Calu3 (cell line): ENCODE measurements around the gene ZNF619. TPM values are rescaled to one million over a fixed set of nuclear protein-coding genes. Genes with fewer than 3 reads are reported as not detected.
A peak's percentile ranks its signal among the peaks of the same experiment; 100 is the strongest.

ENCODE experiments used
- BruUV-seq: library from RNA; stranded (reverse); fragments of 400-500 nt; replicated peaks from 2 replicates; lab custom pipeline; 2021; lab: Mats Ljungman, UMichigan
- CTCF ChIA-PET: fragments of 300-600 bp; sonication (Branson Sonifier 250); formaldehyde crosslinking; loops from one replicate; lab custom pipeline; 2022; ENCODE audit warnings: antibody characterized with exemption; lab: Charles Lee
- DNase-seq: peaks from one replicate; pipeline ENCODE4 v3.0.0; 2022
- H3K27ac Mint-ChIP-seq: one replicate; pipeline ENCODE4 v1.8.0; 2022; ENCODE audit warnings: mixed read lengths; ENCODE audit not compliant: unreplicated experiment
- H3K27me3 Mint-ChIP-seq: one replicate; pipeline ENCODE4 v1.8.0; 2022; ENCODE audit warnings: mixed read lengths; ENCODE audit not compliant: unreplicated experiment
- H3K36me3 Mint-ChIP-seq: one replicate; pipeline ENCODE4 v1.8.0; 2022; ENCODE audit warnings: mild to moderate bottlenecking, moderate library complexity, mixed read lengths; ENCODE audit not compliant: insufficient read depth, unreplicated experiment
- H3K4me1 Mint-ChIP-seq: one replicate; pipeline ENCODE4 v1.8.0; 2022; ENCODE audit warnings: mild to moderate bottlenecking, low read depth, mixed read lengths; ENCODE audit not compliant: unreplicated experiment
- H3K4me3 Mint-ChIP-seq: one replicate; pipeline ENCODE4 v1.8.0; 2022; ENCODE audit warnings: mild to moderate bottlenecking, low read depth, moderate library complexity, mixed read lengths; ENCODE audit not compliant: unreplicated experiment
- H3K9me3 Mint-ChIP-seq: one replicate; pipeline ENCODE4 v1.8.0; 2022; ENCODE audit warnings: low read depth, mixed read lengths; ENCODE audit not compliant: unreplicated experiment
- intact Hi-C: fragments of 100-400 bp; cut with micrococcal nuclease; formaldehyde crosslinking; loops from one replicate; pipeline ENCODE4 v1.10.0; 2022; ENCODE audit not compliant: unreplicated experiment
- total RNA-seq: library from RNA; stranded (reverse); gene quantifications from 2 replicates; pipeline ENCODE4 v1.2.3, GENCODE V29; 2022
- TF ChIP-seq, protein P1 (sequence below): fragments of 200-600 bp; IDR thresholded peaks from one replicate; pipeline ENCODE4 v1.8.0; 2022; ENCODE audit warnings: antibody characterized with exemption; ENCODE audit not compliant: unreplicated experiment

Gene ZNF619
- total RNA-seq, 1 experiment from 2014 or later: 8.4 TPM

DNA sequence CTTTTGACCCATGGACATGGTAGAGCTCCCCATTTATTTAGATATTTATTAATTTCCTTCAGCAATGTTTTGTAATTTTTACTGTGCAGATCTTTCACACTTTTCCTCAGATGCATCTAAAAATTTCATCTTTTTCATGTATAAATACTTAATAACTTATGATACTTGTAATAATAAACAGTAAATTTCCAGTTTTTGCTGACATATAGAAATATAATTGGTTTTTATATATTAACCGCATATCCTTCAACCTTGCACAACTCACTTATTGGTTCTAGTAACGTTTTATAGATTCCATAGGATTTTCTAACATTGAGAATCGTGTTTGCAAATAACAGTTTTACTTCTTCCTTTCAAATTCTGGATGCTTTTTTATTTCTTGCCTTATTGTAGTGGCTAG is 44.3 kb downstream of the ZNF619 start:
- CTCF ChIA-PET: no interaction called here
- H3K36me3 Mint-ChIP-seq: peaks cover 24% of the 10 kb centered on the region
- TF ChIP-seq, protein P1, sequence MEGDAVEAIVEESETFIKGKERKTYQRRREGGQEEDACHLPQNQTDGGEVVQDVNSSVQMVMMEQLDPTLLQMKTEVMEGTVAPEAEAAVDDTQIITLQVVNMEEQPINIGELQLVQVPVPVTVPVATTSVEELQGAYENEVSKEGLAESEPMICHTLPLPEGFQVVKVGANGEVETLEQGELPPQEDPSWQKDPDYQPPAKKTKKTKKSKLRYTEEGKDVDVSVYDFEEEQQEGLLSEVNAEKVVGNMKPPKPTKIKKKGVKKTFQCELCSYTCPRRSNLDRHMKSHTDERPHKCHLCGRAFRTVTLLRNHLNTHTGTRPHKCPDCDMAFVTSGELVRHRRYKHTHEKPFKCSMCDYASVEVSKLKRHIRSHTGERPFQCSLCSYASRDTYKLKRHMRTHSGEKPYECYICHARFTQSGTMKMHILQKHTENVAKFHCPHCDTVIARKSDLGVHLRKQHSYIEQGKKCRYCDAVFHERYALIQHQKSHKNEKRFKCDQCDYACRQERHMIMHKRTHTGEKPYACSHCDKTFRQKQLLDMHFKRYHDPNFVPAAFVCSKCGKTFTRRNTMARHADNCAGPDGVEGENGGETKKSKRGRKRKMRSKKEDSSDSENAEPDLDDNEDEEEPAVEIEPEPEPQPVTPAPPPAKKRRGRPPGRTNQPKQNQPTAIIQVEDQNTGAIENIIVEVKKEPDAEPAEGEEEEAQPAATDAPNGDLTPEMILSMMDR: no peak
- intact Hi-C loops: no loop called here
- no peak overlapping the region for H3K4me3 Mint-ChIP-seq
- no peak for DNase-seq
- H3K27me3 Mint-ChIP-seq: no peaks in the 10 kb centered on the region
- no TSS peak for BruUV-seq
- no peak overlapping the region for H3K27ac Mint-ChIP-seq
- no peaks in the 10 kb centered on the region for H3K9me3 Mint-ChIP-seq
- peaks cover 9% of the 10 kb centered on the region for H3K4me1 Mint-ChIP-seq

- CTCF ChIA-PET: no interaction called here
- BruUV-seq: no TSS peak
- intact Hi-C loops: loop anchor here (2.0 kb wide), 2 partner anchors 17 to 47 kb away; partner anchors contain the start of genes ZNF619 and ZNF620
- H3K9me3 Mint-ChIP-seq: no peaks in the 10 kb centered on the region
- no peak for DNase-seq
- peak overlapping the region; percentile 97 for H3K27ac Mint-ChIP-seq
- peaks cover 31% of the 10 kb centered on the region for H3K36me3 Mint-ChIP-seq
- H3K4me1 Mint-ChIP-seq: peaks cover 12% of the 10 kb centered on the region
- peak overlapping the region; percentile 97 for H3K4me3 Mint-ChIP-seq
- TF ChIP-seq, protein P1: no peak
- no peaks in the 10 kb centered on the region for H3K27me3 Mint-ChIP-seq
Observed at GRCh38 chr3:40523781-40524180, 46.9 kb downstream of the ZNF619 start.

DNA sequence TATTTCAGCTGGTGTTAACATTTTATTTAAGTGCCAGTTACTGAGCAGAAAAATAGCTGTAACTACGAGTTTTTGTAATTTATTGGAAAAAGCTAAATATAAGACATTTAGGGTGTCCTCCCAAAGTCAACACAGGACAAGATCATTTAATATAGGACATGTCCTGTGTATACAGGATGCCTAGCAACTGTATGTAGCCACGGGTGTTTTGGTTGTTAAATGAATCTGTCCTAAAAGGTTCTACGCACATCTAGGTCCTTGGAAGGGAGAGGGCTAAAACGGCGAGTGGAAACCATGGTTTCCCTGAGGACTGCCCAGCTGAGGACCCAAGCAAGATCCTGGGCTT is 47.3 kb downstream of the ZNF619 start:
- intact Hi-C loops: loop anchor here (2.0 kb wide), 2 partner anchors 17 to 47 kb away; partner anchors contain the start of genes ZNF619 and ZNF620
- H3K4me3 Mint-ChIP-seq: peak overlapping the region; percentile 97
- CTCF ChIA-PET: interaction anchor here (1.1 kb wide), 1 partner anchor 18 kb away, joined by 6 read pairs; the partner anchor contains the start of gene ZNF620
- TF ChIP-seq, protein P1: no peak
- H3K36me3 Mint-ChIP-seq: peaks cover 35% of the 10 kb centered on the region
- peaks cover 12% of the 10 kb centered on the region for H3K4me1 Mint-ChIP-seq
- peak overlapping the region; percentile 97 for H3K27ac Mint-ChIP-seq
- H3K9me3 Mint-ChIP-seq: no peaks in the 10 kb centered on the region
- H3K27me3 Mint-ChIP-seq: no peaks in the 10 kb centered on the region
- no peak for DNase-seq
- BruUV-seq: TSS peak; percentile 94

DNA sequence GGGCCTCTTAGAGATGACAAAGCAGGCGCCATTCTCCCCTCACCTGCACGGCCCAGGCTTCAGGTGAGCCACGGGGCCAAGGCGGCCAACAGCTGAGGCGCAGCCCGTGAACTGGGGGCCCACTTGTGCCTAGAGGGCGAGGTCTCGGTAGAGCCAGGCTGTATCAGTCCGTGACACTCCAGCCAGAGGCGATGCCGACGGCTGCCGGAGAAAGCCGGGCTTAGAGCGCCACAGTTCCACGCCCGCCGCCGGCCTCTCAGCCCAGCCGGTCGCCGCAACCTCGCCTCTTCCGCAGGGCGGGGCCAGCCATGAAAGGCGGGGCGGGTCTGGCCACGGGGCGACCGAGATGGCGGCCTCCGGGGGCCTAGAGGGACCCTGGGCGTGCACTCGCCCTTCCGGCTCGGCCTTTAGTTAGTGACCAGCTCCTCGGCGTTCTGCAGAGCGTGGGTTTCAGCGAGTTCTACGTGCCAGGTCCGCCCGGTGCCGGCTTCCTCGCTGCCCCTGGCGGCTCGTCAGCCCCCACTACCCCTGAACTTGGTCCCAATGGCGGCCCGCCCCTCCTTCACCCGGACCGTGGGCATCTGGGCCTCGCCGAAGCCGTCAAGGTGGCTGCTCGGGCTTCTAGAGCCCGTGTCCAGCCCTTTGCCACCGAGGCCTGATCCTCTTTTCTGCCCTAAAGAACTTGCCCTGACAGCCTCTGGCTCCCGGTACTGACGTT is 47.8 kb downstream of the ZNF619 start, which contains the start of gene ZNF621:
Gene ZNF621 (plus strand): TSS at position 393 of the 718 bp plus-strand sequence. CDS start 881 bp downstream, outside the sequence.
- TF ChIP-seq, protein P1: no peak
- intact Hi-C loops: loop anchor here (2.0 kb wide), 2 partner anchors 18 to 48 kb away; partner anchors contain the start of genes ZNF619 and ZNF620
- DNase-seq: peak; percentile 92

More for the DNA sequence above, 47.8 kb downstream of the ZNF619 start, which contains the start of gene ZNF621:
- peak within 1 kb of the TSS; percentile 97 for H3K4me3 Mint-ChIP-seq
- peak within 1 kb of the TSS; percentile 97 for H3K27ac Mint-ChIP-seq
- peaks cover 12% of the 10 kb centered on the region for H3K4me1 Mint-ChIP-seq
- CTCF ChIA-PET: interaction anchor here (1.1 kb wide), 1 partner anchor 19 kb away, joined by 6 read pairs; the partner anchor contains the start of gene ZNF620
- H3K9me3 Mint-ChIP-seq: no peaks in the 10 kb centered on the region
- BruUV-seq: no TSS peak
- no peaks in the 10 kb centered on the region for H3K27me3 Mint-ChIP-seq
- H3K36me3 Mint-ChIP-seq: peaks cover 35% of the 10 kb centered on the region
